Pericardium fibroblast (primary cell): ENCODE results near the gene OR51E1. TPM values are rescaled to one million over a fixed set of nuclear protein-coding genes. Genes with fewer than 3 reads are reported as not detected.

Source experiments
- total RNA-seq: library from RNA; depleted of rRNA; stranded (reverse); fragments of >200 nt; gene quantifications from 2 replicates; pipeline ENCODE4 v1.2.3, GENCODE V29; 2015

OR51E1 gene, protein sequence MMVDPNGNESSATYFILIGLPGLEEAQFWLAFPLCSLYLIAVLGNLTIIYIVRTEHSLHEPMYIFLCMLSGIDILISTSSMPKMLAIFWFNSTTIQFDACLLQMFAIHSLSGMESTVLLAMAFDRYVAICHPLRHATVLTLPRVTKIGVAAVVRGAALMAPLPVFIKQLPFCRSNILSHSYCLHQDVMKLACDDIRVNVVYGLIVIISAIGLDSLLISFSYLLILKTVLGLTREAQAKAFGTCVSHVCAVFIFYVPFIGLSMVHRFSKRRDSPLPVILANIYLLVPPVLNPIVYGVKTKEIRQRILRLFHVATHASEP
- total RNA-seq: not detected in 2 replicates

DNA sequence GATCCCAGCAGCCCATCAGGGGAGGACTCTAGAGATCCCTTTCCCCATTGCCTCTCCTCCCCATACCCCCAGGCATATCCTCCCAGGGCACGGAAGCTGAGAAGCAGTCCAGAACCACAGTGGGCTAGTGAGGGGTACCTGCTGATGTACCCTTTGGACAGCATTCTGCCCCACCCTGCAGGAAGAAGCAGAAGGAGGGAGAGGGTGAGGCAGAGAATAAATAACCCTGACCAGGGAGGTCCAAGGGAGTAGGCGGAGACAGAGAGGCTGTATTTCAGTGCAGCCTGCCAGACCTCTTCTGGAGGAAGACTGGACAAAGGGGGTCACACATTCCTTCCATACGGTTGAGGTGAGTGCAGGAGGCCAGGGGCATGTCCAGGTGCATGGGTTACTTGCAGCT lies at the start of gene OR51E1:
Gene OR51E1, plus strand, starts transcription at position 301 of the 400 bp plus-strand sequence. CDS start 8,545 bp downstream, outside the sequence.

DNA sequence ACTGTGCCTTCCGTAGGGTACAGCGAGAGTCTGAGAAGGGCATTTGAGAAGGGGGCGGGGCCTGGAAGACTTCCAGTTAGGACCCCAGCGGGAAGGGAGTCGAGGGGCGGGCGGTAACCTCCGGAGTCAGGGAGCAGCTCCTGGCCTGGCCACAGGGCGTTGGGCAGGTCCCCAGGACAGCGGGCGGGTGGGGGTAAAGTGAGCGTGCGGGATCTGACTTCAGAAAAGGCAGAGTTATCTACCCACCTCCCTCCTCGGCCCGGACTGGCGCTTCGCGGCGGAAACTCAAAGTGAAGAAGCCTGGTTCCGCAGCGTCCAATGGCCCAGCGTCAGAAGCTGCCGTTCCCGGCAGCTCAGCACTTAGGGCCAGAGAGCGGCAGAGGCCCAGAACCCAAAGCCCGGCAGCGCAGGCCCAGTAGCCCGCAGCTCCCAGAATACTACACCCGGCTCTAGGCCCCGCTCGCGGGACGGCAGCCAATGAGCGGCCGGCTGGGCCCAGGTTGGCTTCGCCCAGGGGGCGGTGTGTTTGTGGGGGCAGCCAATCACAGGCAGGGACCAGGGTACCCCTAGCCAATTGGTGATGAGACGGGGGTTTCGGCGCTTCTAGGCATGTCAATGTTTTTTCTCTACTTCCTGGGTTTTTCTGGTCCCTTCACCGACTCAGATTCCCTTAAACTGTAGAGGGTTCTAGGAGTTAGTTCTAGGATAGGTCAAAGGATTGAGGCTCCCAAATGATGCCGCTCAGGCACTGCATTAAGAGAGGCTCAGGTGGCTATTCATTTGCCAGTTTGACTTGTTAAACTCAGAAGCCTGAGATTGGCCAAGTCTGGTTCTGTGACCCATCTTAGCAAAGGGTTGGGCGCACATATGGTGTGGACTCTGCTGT lies 35.8 kb upstream of the OR51E1 start, which contains the start of gene TRIM68:
Gene TRIM68, minus strand, starts transcription at position 451 of the 886 bp plus-strand sequence. CDS start 2,727 bp downstream, outside the sequence.

DNA sequence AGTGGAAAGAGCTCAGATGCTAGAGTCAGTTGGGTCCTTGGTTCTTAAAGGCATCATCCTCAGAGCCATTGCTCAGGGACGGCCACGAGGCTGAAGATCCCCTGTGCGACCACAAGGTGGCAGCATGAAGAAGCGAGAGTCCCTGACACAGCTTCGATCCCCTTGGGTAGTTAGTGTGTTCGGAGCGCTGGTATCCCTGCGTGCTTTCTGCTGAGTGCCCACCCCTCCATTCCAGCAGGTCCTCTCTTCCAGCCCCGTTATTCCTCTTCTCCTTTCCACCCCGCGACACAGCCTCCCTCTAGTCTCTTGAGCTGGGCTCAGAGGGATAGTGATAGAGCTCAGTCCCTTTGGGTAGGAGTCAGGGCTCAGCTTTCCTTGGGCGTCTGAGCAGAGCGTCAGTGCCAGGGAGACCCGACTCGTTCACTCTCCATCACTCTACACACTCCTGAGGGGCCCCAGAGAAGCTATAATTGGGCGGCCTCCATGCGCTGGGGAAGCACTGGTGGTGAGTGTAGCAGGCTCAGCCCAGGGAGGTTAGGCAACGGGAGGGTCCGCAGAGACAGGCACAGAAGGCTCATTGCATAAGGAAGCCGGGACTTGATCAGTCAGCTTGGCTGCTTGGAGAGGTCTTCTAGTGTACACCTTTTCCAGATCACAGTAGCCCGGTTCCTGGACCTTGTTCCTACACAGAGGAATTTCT lies 6.7 kb upstream of the OR51E1 start, which contains the start of gene OR51D1:
Gene OR51D1, plus strand, starts transcription at position 516 of the 700 bp plus-strand sequence. CDS start 2,314 bp downstream, outside the sequence.

DNA sequence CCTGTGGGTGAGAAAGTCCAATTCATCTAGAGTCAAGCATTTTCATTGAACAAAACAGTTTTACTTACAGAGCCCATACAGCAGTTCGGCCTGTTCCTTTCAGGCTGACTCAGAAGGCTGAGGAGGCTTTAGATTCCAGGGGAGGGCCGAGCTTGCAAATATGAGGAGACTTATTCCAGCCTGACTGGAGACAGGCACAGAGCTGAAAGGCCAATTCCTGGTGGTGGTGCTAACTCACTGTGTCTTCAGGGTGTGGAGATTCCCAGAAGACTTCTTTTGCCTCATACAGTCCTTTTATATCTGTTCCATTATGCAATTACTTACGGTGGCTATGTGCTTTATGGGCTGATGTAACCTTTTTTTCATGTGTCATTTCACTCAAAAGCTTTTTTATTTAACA lies 53.8 kb downstream of the OR51E1 start, which contains the start of gene OR51E2:
Gene OR51E2, minus strand, starts transcription at position 269 of the 400 bp plus-strand sequence. CDS start 15,142 bp downstream, outside the sequence.

DNA sequence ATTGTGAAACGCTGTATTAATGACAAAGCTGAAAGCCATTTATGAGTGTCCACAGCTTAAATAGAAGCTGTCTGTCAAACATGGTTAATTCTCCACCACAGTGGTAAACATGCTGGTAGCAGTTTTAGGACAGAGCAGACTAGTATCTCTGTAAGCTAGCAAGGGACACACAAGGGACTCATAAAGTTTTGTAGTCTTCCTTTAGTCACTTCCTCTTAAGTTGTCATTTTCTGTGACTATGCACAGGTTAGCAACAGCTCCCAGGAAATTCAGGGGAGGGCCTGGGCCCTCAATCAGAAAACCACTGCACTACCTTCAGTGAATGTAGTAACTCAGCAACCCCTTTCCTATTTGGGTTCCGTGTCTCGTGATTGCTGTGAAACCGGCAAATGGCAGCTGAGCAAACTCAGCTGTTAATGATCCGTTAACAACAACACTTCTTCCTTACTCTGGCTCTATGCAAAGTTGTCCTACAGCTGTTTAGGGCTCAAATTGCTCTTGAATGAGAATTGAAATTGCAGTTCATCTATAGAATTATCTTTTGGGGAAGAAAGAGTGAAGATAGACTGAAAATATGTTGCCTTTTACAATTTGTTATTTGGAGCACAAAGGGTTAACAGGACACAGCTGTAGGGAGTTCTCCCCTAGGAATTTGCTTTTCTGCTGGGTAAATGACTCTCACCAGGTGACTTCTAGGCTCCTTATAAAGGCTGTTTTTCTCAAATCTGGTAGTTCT lies 60.4 kb downstream of the OR51E1 start, which contains the start of gene MMP26:
Gene MMP26, plus strand, starts transcription at position 731 of the 736 bp plus-strand sequence.

Other genes starting within 250 kb of the OR51E1 start
- not detected in 2 replicates for gene OR52K2, start 194.7 kb upstream of the OR51E1 start, total RNA-seq
- gene OR52K1, start 161.3 kb upstream of the OR51E1 start, total RNA-seq: not detected in 2 replicates
- gene OR52M1, start 98.8 kb upstream of the OR51E1 start, total RNA-seq: not detected in 2 replicates
- gene OR52I2, start 62.2 kb upstream of the OR51E1 start, total RNA-seq: not detected in 2 replicates
- gene OR52I1, start 49.9 kb upstream of the OR51E1 start, total RNA-seq: not detected in 2 replicates
- 7.2 and 12.2 TPM in 2 replicates for gene TRIM68, start 35.8 kb upstream of the OR51E1 start, total RNA-seq
- not detected in 2 replicates for gene OR51D1, start 6.5 kb upstream of the OR51E1 start, total RNA-seq
- not detected in 2 replicates for gene OR51E2, start 53.9 kb downstream of the OR51E1 start, total RNA-seq
- gene MMP26, start 60.8 kb downstream of the OR51E1 start, total RNA-seq: not detected in 2 replicates
- not detected in 2 replicates for gene OR51F1, start 126.0 kb downstream of the OR51E1 start, total RNA-seq
- not detected in 2 replicates for gene OR52R1, start 160.4 kb downstream of the OR51E1 start, total RNA-seq
- gene OR51F2, start 177.3 kb downstream of the OR51E1 start, total RNA-seq: not detected in 2 replicates
- not detected in 2 replicates for gene OR51S1, start 205.2 kb downstream of the OR51E1 start, total RNA-seq
- gene OR51T1, start 237.9 kb downstream of the OR51E1 start, total RNA-seq: not detected in 2 replicates